HepG2 (cell line): ENCODE results near the gene TGIF1. TPM values are rescaled to one million over a fixed set of nuclear protein-coding genes. Genes with fewer than 3 reads are reported as not detected.
A peak's percentile ranks its signal among the peaks of the same experiment; 100 is the strongest.

ENCODE experiments used
- AGO2 ChIP-seq: fragments of 200-400 bp; formaldehyde crosslinking; optimal IDR thresholded peaks from 2 replicates; pipeline ENCODE3; 2017; ENCODE audit warnings: mild to moderate bottlenecking, low read depth, low read length, moderate library complexity
- AHR ChIP-seq: IDR thresholded peaks from 2 replicates; pipeline ENCODE4 v1.6.1; 2018; ENCODE audit warnings: missing genetic modification reagents, missing compliant biosample characterization
- CBFB ChIP-seq: sonication (generic); formaldehyde crosslinking; IDR thresholded peaks from 2 replicates; pipeline ENCODE4 v1.4.0; 2020; ENCODE audit warnings: missing genetic modification reagents
- CREB1 ChIP-seq, 2 experiments: fragments of 450-650 bp in 1 of 2; IDR thresholded peaks; 2 replicates each; pipeline ENCODE4 v1.6.1; 2016 to 2017; ENCODE audit warnings: control low read depth in 1 of 2, mild to moderate bottlenecking in 1 of 2, missing compliant biosample characterization in 1 of 2, missing genetic modification characterization in 1 of 2
- ELF3 ChIP-seq: IDR thresholded peaks from 2 replicates; pipeline ENCODE4 v1.6.1; 2016; ENCODE audit warnings: missing genetic modification reagents, missing compliant biosample characterization
- HMG20A ChIP-seq: IDR thresholded peaks from 2 replicates; pipeline ENCODE4 v1.6.1; 2016; ENCODE audit warnings: borderline replicate concordance
- IRF2 ChIP-seq: IDR thresholded peaks from 2 replicates; pipeline ENCODE4 v1.6.1; 2018; ENCODE audit warnings: missing genetic modification reagents, missing compliant biosample characterization
- ISX ChIP-seq: sonication (generic); formaldehyde crosslinking; conservative IDR thresholded peaks from 2 replicates; pipeline ENCODE4 v1.5.0; 2020; ENCODE audit warnings: missing genetic modification reagents
- MIER3 ChIP-seq: IDR thresholded peaks from 2 replicates; pipeline ENCODE4 v1.6.1; 2016; ENCODE audit warnings: missing compliant biosample characterization, borderline replicate concordance
- MXD4 ChIP-seq: IDR thresholded peaks from 2 replicates; pipeline ENCODE4 v1.6.1; 2016; ENCODE audit warnings: mild to moderate bottlenecking, missing biosample characterization, missing genetic modification reagents
- RCOR2 ChIP-seq: IDR thresholded peaks from 2 replicates; pipeline ENCODE4 v1.6.1; 2016; ENCODE audit warnings: missing biosample characterization, missing genetic modification reagents
- SMAD3 ChIP-seq: sonication (generic); formaldehyde crosslinking; IDR thresholded peaks from 2 replicates; pipeline ENCODE4 v1.4.0; 2020; ENCODE audit warnings: missing genetic modification reagents
- SP5 ChIP-seq: IDR thresholded peaks from 2 replicates; pipeline ENCODE4 v1.6.1; 2016; ENCODE audit warnings: low read depth, borderline replicate concordance
- TCF7 ChIP-seq: sonication (generic); IDR thresholded peaks from 2 replicates; pipeline ENCODE4 v1.6.1; 2016; ENCODE audit warnings: antibody characterized with exemption, low read depth
- ZFP37 ChIP-seq: sonication (generic); formaldehyde crosslinking; IDR thresholded peaks from 2 replicates; pipeline ENCODE4 v1.4.0; 2020; ENCODE audit warnings: missing genetic modification reagents, borderline replicate concordance
- ZFP41 ChIP-seq: sonication (generic); formaldehyde crosslinking; IDR thresholded peaks from 2 replicates; pipeline ENCODE4 v1.4.0; 2020; ENCODE audit warnings: mild to moderate bottlenecking, missing genetic modification reagents, borderline replicate concordance
- ZNF160 ChIP-seq: sonication (generic); formaldehyde crosslinking; IDR thresholded peaks from 2 replicates; pipeline ENCODE4 v1.8.0; 2022; ENCODE audit warnings: mild to moderate bottlenecking, inconsistent platforms, missing genetic modification reagents
- ZNF530 ChIP-seq: sonication (generic); formaldehyde crosslinking; IDR thresholded peaks from 2 replicates; pipeline ENCODE4 v1.5.0; 2020; ENCODE audit warnings: low read depth, mild to moderate bottlenecking, missing genetic modification reagents
- ZNF589 ChIP-seq: sonication (generic); formaldehyde crosslinking; conservative IDR thresholded peaks from 2 replicates; pipeline ENCODE4 v1.8.0; 2022; ENCODE audit warnings: mild to moderate bottlenecking, moderate library complexity, missing genetic modification reagents
- ZNF652 ChIP-seq: IDR thresholded peaks from 2 replicates; pipeline ENCODE4 v1.6.1; 2016; ENCODE audit warnings: low read depth, borderline replicate concordance
- ZNF883 ChIP-seq: sonication (generic); formaldehyde crosslinking; IDR thresholded peaks from 2 replicates; pipeline ENCODE4 v1.5.1; 2020; ENCODE audit warnings: mild to moderate bottlenecking, missing genetic modification reagents; ENCODE audit errors: not compliant biosample characterization
- polyA plus RNA-seq, 8 experiments: library from polyadenylated mRNA; depleted of rRNA in 3 of 8; stranded (reverse) in 7 of 8; unstranded in 1 of 8; fragments of >200 nt; fragmentation: Illumina TruSeq in 4 of 8; extraction: Trizol in 4 of 8; gene quantifications; 2 replicates each; pipeline versions ENCODE4 v1.2.1 to v1.2.3, GENCODE V29; 2011 to 2016; ENCODE audit warnings: low read depth in 4 of 8, missing spikeins in 1 of 8, mixed read lengths in 1 of 8; ENCODE audit not compliant: insufficient read depth in 1 of 8
- total RNA-seq, 5 experiments: library from RNA; depleted of rRNA; stranded (reverse); fragments of >200 nt; fragmentation: Illumina TruSeq; extraction: Trizol; gene quantifications; 2 replicates each; pipeline ENCODE4 v1.2.3, GENCODE V29; 2016; ENCODE audit warnings: low read depth in 1 of 5
- TF ChIP-seq, protein P1 (sequence below): sonication (generic); formaldehyde crosslinking; IDR thresholded peaks from 2 replicates; pipeline ENCODE4 v1.9.0; 2022; ENCODE audit warnings: missing genetic modification reagents, mild to moderate bottlenecking, borderline replicate concordance
- TF ChIP-seq, protein P2 (sequence below): IDR thresholded peaks from 2 replicates; pipeline ENCODE4 v1.6.1; 2016; ENCODE audit warnings: missing genetic modification reagents, missing compliant biosample characterization
- TF ChIP-seq, protein P3 (sequence below): sonication (generic); formaldehyde crosslinking; IDR thresholded peaks from 2 replicates; pipeline ENCODE4 v1.8.0; 2022; ENCODE audit warnings: mild to moderate bottlenecking, missing genetic modification reagents, borderline replicate concordance
- TF ChIP-seq, protein P4 (sequence below): sonication (generic); formaldehyde crosslinking; IDR thresholded peaks from 2 replicates; pipeline ENCODE4 v1.9.0; 2021; ENCODE audit warnings: missing genetic modification reagents, borderline replicate concordance

TGIF1 gene
- total and polyA plus RNA-seq, 2 of the 13 experiments (the other 11 are each of a cell fraction or from before 2014, with no cell fraction given): 50.0 to 76.1 TPM

DNA sequence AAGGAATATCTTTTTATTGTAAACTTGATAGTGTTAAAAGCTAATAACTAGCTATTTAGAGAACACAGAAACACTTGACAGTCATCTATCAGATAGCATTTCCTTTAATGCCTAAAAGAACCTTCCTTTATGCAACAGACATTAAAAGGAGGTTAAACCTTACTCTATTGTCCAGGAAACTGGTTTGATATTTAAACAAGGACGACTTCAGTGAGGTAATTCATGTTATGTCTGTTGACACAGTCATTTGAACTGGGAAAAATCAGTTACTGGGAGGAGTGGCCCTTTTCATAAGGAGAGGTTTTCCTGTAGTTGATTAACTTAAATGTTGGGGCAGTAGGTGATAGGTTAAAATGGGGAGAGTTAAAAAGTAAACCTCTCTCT is 6.7 kb downstream of the TGIF1 start (continued):
- TF ChIP-seq ZNF589 (no peak), SMAD3 (CRISPR knock-in tag) (no peak), TCF7 (peak; percentile 88), RCOR2 (CRISPR knock-in tag) (peak; percentile 80; the same call in 1 of the 2 replicates), CREB1 (IDR thresholded peaks at IDR 0.05) (no peak), CREB1 (CRISPR knock-in tag; IDR thresholded peaks at IDR 0.05) (peak; percentile 68), ISX (CRISPR knock-in tag) (no peak), ZNF883 (CRISPR knock-in tag) (no peak), ZNF160 (no peak), ZFP37 (CRISPR knock-in tag) (no peak), ZFP41 (CRISPR knock-in tag) (no peak), MIER3 (CRISPR knock-in tag) (peak; percentile 67; the same call in 1 of the 2 replicates), HMG20A (CRISPR knock-in tag) (peak; percentile 89), ZNF652 (CRISPR knock-in tag) (peak; percentile 42; the same call in 1 of the 2 replicates), MXD4 (0 out of 2 replicates have a peak, but pooled peaks have one; percentile 11), AGO2 (no peak), SP5 (CRISPR knock-in tag) (peak; percentile 99), ZNF530 (CRISPR knock-in tag) (no peak), CBFB (CRISPR knock-in tag) (no peak), ELF3 (CRISPR knock-in tag) (peak; percentile 96), AHR (no peak), IRF2 (CRISPR knock-in tag) (peak; percentile 53; the same call in 1 of the 2 replicates)
- TF ChIP-seq, protein P1, sequence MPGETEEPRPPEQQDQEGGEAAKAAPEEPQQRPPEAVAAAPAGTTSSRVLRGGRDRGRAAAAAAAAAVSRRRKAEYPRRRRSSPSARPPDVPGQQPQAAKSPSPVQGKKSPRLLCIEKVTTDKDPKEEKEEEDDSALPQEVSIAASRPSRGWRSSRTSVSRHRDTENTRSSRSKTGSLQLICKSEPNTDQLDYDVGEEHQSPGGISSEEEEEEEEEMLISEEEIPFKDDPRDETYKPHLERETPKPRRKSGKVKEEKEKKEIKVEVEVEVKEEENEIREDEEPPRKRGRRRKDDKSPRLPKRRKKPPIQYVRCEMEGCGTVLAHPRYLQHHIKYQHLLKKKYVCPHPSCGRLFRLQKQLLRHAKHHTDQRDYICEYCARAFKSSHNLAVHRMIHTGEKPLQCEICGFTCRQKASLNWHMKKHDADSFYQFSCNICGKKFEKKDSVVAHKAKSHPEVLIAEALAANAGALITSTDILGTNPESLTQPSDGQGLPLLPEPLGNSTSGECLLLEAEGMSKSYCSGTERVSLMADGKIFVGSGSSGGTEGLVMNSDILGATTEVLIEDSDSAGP: no peak
- TF ChIP-seq, protein P2, sequence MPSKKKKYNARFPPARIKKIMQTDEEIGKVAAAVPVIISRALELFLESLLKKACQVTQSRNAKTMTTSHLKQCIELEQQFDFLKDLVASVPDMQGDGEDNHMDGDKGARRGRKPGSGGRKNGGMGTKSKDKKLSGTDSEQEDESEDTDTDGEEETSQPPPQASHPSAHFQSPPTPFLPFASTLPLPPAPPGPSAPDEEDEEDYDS: peak; percentile 26; the same call in 1 of the 2 replicates
- TF ChIP-seq, protein P3, sequence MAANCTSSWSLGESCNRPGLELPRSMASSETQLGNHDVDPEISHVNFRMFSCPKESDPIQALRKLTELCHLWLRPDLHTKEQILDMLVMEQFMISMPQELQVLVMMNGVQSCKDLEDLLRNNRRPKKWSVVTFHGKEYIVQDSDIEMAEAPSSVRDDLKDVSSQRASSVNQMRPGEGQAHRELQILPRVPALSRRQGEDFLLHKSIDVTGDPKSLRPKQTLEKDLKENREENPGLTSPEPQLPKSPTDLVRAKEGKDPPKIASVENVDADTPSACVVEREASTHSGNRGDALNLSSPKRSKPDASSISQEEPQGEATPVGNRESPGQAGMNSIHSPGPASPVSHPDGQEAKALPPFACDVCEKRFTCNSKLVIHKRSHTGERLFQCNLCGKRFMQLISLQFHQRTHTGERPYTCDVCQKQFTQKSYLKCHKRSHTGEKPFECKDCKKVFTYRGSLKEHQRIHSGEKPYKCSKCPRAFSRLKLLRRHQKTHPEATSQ: no peak; the same call in 1 of the 2 replicates
- TF ChIP-seq, protein P4, sequence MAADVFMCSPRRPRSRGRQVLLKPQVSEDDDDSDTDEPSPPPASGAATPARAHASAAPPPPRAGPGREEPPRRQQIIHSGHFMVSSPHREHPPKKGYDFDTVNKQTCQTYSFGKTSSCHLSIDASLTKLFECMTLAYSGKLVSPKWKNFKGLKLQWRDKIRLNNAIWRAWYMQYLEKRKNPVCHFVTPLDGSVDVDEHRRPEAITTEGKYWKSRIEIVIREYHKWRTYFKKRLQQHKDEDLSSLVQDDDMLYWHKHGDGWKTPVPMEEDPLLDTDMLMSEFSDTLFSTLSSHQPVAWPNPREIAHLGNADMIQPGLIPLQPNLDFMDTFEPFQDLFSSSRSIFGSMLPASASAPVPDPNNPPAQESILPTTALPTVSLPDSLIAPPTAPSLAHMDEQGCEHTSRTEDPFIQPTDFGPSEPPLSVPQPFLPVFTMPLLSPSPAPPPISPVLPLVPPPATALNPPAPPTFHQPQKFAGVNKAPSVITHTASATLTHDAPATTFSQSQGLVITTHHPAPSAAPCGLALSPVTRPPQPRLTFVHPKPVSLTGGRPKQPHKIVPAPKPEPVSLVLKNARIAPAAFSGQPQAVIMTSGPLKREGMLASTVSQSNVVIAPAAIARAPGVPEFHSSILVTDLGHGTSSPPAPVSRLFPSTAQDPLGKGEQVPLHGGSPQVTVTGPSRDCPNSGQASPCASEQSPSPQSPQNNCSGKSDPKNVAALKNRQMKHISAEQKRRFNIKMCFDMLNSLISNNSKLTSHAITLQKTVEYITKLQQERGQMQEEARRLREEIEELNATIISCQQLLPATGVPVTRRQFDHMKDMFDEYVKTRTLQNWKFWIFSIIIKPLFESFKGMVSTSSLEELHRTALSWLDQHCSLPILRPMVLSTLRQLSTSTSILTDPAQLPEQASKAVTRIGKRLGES: no peak
